GM21526 (cell line): ENCODE measurements around the gene ABHD17A.
"Not testable (repeated sequence)": the region's sequence is repeated elsewhere in the genome, so short reads cannot be mapped to it uniquely, and the experiment has no call there.

Experiments used
- ATAC-seq: cut with Tn5 transposase; IDR thresholded peaks from one replicate; pipeline ENCODE4 v1.9.1; 2021; ENCODE audit warnings: moderate library complexity; ENCODE audit not compliant: unreplicated experiment, low FRiP score

The ABHD17A gene

DNA sequence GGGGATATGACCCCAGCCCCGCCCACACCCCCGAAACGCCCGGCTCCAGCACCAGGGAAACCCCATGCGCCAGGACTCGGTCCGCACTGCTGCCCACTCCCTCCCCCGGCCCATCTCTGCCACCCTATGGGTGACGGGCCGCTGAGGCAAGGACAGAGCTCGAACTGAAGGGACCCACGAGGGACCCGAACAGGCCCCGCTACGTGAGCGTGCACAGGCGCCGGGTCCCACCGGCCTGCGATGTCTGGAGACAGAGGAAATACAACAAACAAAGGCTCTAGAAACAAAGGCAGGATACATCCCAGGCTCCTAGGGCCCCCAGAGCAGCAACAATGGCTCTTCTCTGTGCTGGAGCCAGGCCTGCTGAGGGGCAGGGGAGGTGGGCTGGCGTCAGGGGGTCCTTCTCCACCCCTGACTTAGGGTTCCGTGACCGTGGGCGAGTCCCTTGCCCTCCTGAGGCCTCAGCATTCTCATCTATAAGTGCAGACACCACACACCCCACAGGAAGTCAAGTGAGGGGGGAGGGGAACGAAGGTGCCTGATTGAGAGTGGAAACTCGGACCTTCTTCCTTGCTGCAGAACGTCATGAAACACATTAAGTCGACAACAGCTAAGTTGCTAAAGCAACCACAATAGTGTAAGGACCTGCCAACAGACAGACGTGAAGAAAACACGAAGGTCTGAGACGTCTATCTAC lies 3.1 kb downstream of the ABHD17A start:
- ATAC-seq, result no peak

DNA sequence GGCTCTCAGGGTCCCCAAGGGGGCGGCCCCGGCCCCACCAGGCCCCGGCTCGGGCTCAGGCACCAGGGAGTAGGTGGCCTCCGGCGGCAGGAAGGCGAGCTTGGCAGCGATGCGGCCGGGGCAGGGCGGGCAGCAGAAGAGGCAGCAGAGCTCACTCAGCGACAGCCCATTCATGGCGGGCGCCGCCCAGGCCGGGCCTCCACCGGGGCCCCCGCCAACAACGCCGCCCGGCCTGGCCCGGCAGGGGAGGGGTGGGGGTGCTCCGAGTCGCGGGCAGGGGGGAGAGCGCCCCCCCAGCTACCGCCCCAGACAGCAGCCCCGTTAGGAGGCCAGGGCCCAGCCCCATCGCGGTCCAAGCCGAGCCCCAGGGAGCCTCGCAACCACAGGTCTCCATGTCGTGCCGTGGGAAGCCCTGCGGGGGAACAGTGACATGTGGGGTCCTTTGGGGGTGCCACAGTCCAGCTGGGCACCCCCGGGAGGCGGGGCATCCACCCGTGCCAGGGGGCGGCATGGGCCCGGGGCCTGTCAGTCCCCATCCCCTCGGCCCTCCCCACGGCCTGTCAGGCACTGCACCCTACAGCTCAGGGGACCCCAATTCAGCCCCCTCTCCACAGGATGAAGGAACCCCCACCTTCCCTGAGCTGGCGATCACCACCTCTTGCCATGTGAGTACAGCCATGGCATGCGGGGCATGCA lies 3.8 kb downstream of the ABHD17A start:
- not testable (repeated sequence) for ATAC-seq

DNA sequence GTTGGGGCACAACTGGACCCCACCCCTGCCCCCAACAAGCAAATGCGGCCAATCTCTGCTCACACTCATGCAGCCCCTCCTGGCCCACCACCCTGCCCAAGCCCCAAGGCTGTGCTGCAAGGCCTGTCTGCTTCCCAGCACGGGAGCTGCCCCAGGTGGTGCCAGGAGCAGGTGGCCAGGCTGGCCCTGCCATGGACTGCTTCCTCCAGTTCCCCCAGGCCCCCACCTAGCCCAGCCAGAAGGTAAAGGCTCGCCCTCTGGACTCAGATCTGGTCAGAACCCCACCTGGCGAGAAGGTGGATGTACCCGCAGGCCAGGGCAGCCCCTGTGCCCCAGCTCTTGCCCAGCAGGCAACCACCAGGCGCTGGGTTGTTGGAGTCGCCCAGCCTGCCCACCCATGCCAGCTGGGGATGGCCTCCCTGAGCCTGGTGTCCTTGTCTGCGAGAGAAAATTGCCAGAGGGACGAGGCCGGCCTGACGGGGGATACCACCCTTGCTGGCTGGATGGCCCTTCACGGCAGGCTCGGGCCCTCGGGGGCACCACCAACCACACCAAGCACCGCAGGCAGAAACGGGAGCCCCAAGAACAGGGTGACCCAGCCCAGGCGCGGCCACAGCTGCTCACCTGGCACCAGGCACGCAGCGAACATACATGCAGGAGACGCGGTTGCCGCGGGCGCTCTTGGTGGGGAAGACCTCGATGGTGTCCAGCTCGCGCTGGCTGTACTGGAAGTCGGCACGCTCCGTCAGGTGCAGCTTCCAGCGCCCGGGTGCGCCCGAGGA lies 4.5 kb downstream of the ABHD17A start:
- no peak for ATAC-seq

DNA sequence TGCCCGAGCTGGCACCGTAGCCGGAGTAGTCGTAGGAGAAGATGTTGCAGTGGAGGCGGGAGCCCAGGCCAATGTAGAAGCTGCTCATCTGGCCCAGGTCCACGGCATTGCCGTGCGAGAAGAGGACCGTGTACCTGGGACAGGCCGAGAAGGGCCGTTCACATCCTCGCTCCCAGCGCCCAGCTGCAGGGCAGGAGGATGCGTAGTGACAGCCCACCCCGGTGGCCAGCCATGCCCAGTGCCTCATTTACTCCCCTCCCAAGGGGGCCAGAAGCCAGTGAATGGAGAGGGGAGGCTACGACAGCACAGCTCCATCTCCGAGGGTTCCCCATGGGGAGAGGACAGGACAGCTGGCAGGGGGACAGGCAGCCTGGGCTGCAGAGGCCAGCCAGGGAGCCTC lies 5.3 kb downstream of the ABHD17A start:
- not testable (repeated sequence) for ATAC-seq

DNA sequence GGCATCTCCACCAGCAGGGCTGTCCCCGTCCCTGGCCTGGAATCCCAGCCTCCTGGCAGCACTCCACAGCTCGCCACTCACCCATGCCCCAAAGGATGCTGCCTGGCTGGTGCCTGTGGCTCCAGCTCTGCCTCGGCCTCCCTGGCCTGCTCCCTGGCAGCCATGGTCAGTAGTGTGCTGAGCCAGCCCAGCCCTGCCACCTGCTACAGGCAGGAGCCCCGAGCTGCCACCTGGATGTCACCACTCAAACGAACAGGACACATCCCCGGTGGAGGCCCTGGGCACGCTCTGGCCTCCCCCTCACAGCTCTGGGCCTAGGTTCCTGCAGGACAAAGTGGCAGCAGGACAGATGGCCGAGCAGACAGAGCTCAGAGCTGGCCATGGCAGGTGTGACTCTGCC lies 6.7 kb downstream of the ABHD17A start:
- ATAC-seq, result not testable (repeated sequence)

DNA sequence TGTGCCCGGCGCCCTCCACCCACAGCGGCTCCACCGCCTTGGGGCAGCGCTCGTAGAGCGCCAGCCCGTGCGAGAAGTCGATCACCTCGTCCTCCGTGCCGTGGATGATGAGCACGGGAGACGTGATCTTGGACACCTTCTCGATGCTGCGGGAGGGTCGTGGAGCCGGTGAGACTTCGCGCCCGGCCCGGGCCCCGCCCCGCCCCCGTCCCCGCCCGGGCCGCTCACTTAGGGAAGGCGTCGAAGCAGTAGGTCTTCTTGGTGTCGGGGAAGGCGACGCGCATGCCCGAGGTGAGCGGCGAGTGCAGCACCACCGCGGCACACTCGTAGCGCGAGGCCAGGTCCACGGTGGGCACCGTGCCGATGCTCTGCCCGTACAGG lies 8.0 kb downstream of the ABHD17A start:
- not testable (repeated sequence) for ATAC-seq

DNA sequence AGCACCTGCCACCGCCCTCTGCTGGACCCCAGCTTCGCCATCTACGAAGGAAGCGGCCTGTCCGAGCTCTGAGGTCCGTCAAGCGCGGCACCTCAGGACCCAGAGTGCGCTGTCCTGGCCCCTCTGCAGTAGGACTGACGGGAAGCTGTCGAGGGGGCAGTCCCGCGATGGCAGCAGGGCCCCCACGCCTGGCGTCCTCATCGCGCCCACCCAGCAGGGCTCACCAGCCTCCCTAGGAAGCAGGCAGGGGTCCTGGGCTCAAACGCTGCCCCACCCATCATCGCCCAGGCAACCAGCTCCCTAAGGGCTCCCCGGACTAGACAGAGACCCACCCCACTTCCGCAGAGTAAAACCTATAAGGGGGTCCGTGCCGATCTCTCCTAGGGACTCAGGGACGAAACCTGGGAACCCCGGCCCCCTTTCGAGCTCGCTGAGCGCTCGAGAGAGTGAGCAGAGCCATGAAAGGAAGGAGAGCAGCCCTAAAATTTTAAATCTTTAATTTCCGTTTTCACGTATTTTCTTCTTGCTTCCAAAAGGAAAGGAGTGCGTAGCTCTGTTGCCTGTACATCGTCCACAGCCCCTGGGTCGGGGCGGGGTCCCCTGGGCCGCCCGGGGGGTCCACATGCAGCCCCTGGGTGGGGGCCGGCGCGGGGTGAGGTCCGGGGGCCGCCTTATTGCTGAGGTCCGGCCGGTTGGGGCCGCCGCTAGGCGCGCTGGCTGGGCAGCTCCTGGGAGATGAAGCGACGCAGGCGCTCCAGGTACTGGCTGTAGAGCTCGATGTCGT lies 8.6 kb downstream of the ABHD17A start:
- ATAC-seq, result not testable (repeated sequence)

DNA sequence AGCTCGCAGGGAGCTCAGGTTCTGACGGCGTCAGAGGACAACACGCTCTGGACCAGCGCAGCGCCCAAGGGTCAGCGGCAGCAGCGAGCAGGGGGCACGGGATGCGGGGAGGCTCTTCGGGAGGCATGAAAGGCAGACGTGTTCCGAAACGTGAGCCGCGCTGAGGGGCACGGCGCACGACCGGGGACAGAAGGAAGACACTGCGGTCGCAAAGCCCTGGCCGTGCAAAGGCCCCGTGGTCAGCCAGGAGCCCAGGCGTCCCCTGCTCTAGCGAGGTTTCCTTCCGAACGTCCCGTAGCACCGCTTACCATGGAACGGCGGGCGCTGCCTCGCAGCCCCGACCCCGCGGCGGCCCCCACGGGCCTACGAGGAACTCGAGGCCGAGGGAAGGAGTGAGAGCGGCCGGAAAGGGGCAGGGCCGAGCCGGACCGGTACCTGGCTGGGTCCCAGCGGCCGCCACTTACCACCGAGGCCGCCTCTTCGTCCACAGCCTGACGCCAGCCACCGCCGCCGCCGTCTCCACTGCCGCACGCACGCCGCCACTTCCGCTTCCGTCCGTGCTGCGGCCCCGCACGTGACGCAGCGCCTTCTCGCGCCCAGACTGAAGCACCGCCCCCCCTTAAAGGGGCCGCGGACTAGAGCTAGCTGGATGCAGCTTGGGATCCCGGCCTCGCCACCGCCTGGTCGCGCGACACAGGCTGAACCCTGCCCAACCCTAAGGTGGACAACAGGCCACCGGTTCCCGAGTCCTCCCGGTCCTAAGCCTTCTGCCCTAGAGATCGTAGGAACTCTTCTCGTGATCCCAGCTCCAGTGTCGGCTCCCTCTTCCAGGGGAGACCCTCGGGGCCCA lies 9.4 kb downstream of the ABHD17A start:
- peak; percentile 81 for ATAC-seq

DNA sequence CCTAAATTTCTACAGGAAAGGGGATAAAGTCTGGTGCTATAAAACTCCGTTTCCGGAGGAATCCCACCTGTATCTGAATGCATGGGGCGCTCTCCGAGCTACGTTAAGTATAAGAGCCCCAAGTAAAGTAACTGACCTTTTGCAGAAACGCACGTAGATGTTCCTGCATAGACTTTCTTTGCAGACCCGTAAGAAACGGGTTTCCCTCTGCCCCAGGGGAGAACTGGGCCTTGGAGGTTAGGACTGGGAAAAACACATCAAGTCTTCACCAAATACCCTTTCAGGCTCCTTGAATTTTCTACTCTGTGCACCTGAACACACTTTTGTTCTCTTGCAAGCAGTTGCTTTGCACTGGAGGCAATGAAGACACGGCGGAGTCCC lies 10.0 kb downstream of the ABHD17A start:
- peak; percentile 5 for ATAC-seq

DNA sequence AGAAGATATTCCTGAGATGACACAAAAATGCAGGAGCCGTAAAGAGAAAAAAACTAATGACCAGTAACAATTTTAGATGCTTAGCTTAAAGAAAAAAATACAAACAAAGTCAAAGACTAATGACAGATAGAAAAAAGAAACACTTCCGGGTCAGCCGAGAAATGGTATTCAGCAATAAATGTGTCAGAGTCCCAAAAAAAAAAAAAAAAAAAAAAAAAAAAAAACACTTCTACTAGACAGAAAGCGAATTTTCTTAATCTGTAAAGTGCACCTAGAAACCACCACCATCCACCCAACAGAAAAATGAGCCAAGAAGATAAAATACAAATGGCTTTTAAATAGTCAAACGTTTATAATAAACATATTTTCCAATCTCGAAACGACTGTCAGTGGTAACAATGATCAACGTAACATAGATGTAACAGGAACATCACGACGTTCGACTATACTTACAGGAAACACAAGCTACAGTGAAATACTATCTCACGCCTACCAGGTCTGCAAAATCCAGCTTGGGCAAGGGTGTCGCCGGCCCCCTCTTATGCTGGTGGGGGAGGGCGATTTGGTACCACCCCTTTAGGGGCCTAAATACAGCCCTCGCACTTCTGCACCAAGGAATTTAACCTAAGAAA lies 10.6 kb downstream of the ABHD17A start:
- ATAC-seq, result no peak

DNA sequence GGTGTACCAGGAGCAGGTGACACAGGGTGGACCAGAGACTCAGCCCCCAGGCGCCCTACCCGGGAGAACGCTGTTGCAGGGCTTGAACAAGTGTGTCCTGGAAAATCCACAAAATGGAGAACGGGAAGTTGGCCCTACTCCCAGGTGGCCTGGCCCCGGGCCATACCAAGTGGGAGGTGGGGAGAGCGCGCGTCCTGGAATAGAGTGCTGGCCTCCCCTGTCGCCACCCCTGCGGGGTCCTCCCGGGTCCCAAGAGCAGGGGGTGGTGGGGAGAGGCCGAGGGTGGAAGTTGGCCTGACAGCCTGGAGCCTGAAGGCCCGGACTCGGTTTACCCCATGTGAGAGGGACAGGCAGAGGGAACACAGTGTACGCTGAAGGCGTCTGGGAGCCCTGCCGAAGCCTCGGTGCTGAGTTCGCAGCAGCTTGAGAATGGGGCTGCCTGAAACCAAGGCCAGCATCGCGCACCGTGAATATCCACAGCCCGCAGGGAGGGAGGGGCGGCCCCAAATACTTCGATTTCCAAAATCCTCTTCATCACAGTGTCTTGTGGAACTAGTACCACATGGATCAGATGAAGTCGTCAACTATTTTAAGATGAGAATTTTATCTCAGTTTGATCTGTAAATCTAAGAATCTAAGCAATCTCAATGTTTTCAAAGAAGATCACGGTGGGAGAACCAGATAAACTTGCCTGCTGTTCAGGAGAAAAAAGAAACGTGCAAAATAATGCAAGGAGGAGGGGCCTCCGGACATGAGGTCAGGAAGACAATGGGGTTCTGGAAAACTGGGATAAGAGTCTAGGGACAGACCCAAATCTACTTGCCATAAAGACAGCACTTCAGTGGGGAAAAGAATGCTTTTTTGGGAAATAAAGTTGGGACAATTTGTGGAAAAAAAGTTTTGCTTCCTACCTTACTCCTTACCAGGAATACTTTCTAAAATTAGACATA lies 11.5 kb downstream of the ABHD17A start:
- ATAC-seq, result no peak

DNA sequence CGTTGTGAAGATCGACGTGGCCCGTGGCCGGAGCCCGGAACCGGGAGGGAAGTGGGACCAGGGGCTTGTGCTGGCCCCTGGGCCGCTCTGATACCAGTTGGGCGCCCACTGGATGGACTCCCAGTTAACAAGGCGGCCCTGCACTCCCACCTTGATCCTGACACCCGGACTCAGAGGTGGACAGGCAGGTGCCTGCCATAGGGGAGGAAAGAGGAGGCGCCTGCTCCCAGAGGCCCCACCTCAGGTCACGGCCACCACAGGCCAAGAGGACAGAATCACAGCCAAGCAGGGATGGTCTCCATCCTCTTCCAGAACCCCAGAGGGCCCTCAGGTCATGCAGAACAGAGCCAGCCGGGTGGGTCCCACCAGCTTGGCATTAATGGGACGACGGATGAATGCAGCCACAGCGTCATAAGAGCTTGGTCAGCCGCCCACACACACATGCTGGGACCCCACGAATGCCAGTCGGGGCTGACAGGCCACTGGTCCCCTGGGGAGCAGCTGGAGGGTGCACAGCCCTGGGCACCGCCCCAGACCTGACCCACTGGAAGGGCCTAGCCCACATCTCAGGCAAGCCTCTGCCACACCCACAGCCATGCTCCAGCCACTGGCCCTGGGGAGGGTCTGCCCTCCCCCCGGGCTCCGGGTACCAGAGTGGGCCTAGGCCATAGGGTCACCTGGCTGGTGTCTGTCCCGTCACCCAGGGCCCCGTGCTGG lies 12.3 kb downstream of the ABHD17A start:
- ATAC-seq, result no peak

DNA sequence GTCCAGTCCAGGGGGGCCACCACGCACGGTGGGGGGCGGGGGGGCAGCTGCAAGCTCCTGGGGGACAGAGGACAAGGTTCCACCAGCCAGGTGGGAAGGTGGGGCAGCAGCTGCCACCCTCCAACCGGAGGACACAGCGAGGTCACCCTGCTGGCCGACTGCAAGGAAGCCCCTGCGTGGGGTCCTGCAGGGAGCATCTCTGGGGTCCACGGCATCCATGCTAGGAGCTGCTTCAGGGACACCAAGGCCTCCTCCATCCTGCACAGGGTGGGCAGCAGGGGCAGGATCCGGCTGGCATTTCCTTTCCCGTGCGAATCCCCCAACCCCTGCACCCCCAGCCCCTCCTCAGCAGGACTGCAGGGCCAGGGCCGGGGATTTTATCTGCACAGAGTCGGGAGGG lies 13.7 kb downstream of the ABHD17A start:
- no peak for ATAC-seq

DNA sequence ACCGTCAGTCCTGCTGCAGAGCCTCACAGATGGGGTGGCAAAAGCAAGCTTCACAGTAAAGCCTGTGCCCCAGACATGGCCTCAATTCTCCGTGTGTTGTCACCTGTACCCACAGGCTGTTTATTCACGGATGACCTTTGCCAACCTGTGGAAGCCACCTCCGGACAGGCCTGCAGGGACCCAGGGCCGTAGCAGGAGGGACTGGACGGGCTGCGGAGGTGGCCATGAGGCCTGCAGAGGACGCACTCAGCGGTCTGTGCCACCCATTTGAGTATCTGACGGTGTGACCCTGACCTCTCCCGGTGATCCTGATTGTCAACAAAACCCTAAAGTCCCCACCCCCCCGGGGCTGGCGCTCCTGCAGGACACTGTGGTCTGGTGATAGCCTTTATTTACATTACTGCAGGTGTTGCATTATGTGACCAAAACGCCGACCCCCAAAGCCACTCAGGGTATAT lies 14.1 kb downstream of the ABHD17A start:
- ATAC-seq, result no peak

DNA sequence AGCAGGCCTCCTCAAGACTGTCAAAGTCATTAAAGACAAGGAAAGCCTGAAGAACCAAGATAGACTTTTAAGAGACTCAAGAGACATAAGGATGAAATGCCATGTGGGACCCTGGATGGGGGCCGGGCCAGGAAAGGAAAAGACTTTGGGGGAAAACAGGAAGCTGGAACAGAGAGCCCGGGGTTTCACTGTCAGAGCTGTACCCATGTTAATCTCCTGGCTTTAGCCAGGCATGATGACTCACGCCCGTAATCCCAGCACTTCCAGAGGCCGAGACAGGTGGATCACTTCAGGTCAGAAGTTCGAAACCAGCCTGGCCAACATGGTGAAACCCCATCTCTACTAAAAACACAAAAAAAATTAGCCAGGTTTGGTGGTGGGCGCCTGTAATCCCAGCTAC lies 16.3 kb downstream of the ABHD17A start:
- ATAC-seq, result no peak

DNA sequence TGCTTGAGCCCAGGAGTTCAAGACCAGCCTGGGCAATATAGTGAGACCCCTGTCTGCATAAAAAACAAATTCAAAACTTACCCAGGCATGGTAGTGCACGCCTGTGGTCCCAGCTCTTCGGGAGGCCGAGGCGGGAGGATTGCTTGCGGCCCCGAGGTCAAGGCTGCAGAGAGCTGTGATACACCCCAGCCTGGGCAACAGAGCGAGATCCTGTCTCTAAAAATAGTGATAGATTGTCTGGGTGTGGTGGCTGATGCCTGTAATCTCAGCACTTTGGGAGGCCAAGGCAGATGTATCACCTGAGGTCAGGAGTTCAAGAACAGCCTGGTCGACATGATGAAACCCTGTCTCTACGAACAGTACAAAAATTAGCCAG lies 18.0 kb downstream of the ABHD17A start:
- no peak for ATAC-seq

DNA sequence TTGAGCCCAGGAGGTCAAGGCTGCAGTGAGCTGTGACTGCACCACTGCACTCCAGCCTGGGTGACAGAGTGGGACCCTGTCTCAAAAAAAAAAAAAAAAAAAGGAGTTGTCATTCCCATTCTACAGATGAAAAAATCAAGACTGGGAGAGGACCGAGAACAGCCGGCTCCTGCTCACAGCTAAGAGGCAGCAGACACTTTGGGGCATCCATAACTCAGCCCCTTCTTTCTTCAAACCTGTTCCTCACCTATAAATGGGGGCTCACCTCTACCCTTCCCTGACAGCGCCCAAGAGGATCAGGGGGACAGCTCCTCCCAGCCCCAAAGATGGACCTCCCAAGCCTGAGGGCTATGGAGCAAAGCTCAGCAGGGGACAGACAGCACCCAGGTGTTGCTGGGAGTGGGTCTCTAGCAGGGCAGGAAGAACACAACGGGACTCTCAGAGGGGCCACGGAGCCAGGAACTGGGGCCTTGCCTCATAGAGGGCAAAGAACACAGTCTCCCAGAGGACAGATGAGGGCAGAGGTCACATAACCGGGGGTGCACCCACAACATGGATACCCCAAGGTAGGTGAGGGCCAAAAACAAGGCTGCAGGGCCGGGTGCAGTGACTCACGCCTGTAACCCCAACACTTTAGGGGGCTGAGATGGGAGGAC lies 18.5 kb downstream of the ABHD17A start:
- no peak for ATAC-seq
